Keratinocyte (primary cell): Measurements from ENCODE around the gene ERCC6L2. TPM values are rescaled to one million over a fixed set of nuclear protein-coding genes. Genes with fewer than 3 reads are reported as not detected.

Experiments
- DNase-seq: peaks from one replicate; pipeline ENCODE4 v3.0.0-alpha.2; 2011; ENCODE audit warnings: low read depth, missing footprints, low spot score
- FAIRE-seq: peaks from 2 replicates; lab custom pipeline; 2011; peaks lifted over from hg19 to GRCh38; lab: Jason Lieb, UNC
- H2AFZ ChIP-seq: 2 replicates; pipeline ENCODE4 v1.6.0; 2012; ENCODE audit warnings: low read length, control low read depth, inconsistent platforms; ENCODE audit not compliant: control insufficient read depth
- H3K27ac ChIP-seq: 2 replicates; pipeline ENCODE4 v1.5.1; 2011; ENCODE audit warnings: low read length; ENCODE audit not compliant: control insufficient read depth, insufficient read depth
- H3K27me3 ChIP-seq: 3 replicates; pipeline ENCODE4 v1.6.0; 2011; ENCODE audit warnings: low read length; ENCODE audit not compliant: control insufficient read depth, insufficient read depth; ENCODE audit errors: extremely low read depth
- H3K36me3 ChIP-seq, 2 experiments: 2 replicates in 1 of 2; 3 replicates in 1 of 2; pipeline ENCODE4 v1.5.1; 2011; ENCODE audit warnings: low read length in 2 of 2, mild to moderate bottlenecking in 1 of 2; ENCODE audit not compliant: control insufficient read depth in 2 of 2, insufficient read depth in 2 of 2; ENCODE audit errors: extremely low read depth in 1 of 2
- H3K4me1 ChIP-seq: 3 replicates; pipeline ENCODE4 v1.5.1; 2011; ENCODE audit warnings: low read length; ENCODE audit not compliant: control insufficient read depth, insufficient read depth; ENCODE audit errors: extremely low read depth
- H3K4me2 ChIP-seq: 3 replicates; pipeline ENCODE4 v1.6.0; 2011; ENCODE audit warnings: low read depth, low read length; ENCODE audit not compliant: control insufficient read depth, insufficient read depth; ENCODE audit errors: extremely low read depth
- H3K4me3 ChIP-seq, 3 experiments: fragments of 200-600 bp in 1 of 3; sonication (generic) in 1 of 3; 2 replicates in 2 of 3; 3 replicates in 1 of 3; pipeline ENCODE4 v1.5.1; 2011 to 2016; ENCODE audit warnings: low read length in 3 of 3, mild to moderate bottlenecking in 3 of 3, control low read depth in 2 of 3, inconsistent platforms in 1 of 3, low read depth in 1 of 3, mixed read lengths in 1 of 3, mixed run types in 1 of 3, moderate library complexity in 1 of 3; ENCODE audit not compliant: control insufficient read depth in 2 of 3, insufficient read depth in 2 of 3; ENCODE audit errors: extremely low read depth in 1 of 3
- H3K79me2 ChIP-seq: 2 replicates; pipeline ENCODE4 v1.6.0; 2012; ENCODE audit warnings: low read length; ENCODE audit not compliant: control insufficient read depth, insufficient read depth
- H3K9ac ChIP-seq: 3 replicates; pipeline ENCODE4 v1.6.0; 2011; ENCODE audit warnings: low read length; ENCODE audit not compliant: control insufficient read depth, insufficient read depth; ENCODE audit errors: extremely low read depth
- H3K9me1 ChIP-seq: 3 replicates; pipeline ENCODE4 v1.6.0; 2011; ENCODE audit warnings: low read length; ENCODE audit not compliant: control insufficient read depth, insufficient read depth; ENCODE audit errors: extremely low read depth
- H3K9me3 ChIP-seq: 2 replicates; pipeline ENCODE4 v1.5.1; 2012; ENCODE audit warnings: low read depth, low read length; ENCODE audit not compliant: control insufficient read depth
- H4K20me1 ChIP-seq: 3 replicates; pipeline ENCODE4 v1.6.0; 2011; ENCODE audit warnings: low read length; ENCODE audit not compliant: control insufficient read depth, insufficient read depth; ENCODE audit errors: extremely low read depth
- EZH2 ChIP-seq: IDR thresholded peaks from one replicate; pipeline ENCODE4 v1.6.1; 2012; ENCODE audit warnings: inconsistent platforms, mild to moderate bottlenecking, low read length, moderate library complexity
- dilution Hi-C: fragments of 300-500 bp; cut with MboI; formaldehyde crosslinking; loops from one replicate; pipeline ENCODE4 v1.7.0; 2020; ENCODE audit warnings: low sequenced_read_pairs; ENCODE audit not compliant: extremely low pct_ligation_motif_present
- polyA plus RNA-seq, 5 experiments: library from polyadenylated mRNA; depleted of rRNA in 3 of 5; stranded (reverse) in 3 of 5; stranded (forward) in 1 of 5; unstranded in 1 of 5; fragments of >200 nt; gene quantifications; 1 replicate in 1 of 5; 2 replicates in 3 of 5; 3 replicates in 1 of 5; pipeline versions ENCODE4 v1.2.1 to v1.2.3, GENCODE V29; 2011 to 2012; ENCODE audit warnings: missing spikeins in 2 of 5, low read depth in 1 of 5, low replicate concordance in 1 of 5
- TF ChIP-seq, protein P1 (sequence below), 3 experiments: IDR thresholded peaks in 1 of 3; conservative IDR thresholded peaks in 1 of 3; optimal IDR thresholded peaks in 1 of 3; 2 replicates in 2 of 3; 3 replicates in 1 of 3; pipeline versions ENCODE3 to v1.5.1; 2011; ENCODE audit warnings: low read length in 3 of 3, mild to moderate bottlenecking in 3 of 3, moderate library complexity in 2 of 3, control low read depth in 1 of 3, inconsistent platforms in 1 of 3; ENCODE audit not compliant: insufficient read depth in 2 of 3; ENCODE audit errors: extremely low read depth in 1 of 3

Gene ERCC6L2
- polyA plus RNA-seq, 1 donor (not counting 4 experiments of a cell fraction or from before 2014, with no cell fraction given), result 15.4 TPM

DNA sequence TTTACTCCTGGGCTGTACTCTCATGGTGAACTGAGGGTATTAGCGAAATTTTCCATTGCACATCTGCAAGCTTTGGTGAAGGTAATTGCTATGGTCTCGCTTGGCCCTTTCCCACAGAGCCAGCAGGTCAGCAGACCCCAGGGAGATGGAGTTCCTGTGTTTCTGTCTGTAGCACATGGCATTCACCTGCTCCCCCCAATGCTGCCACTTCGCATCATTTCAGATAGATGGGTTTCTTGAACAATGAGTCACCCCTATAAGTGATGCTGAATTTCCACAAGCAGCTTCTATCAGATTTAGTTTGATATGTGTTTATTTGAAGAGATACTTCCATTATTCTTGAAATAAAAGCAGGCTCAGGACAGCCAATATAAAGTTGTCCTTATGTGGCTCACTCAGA is 117.8 kb downstream of the ERCC6L2 start:
- Histone ChIP-seq H3K9ac (no peak overlapping the region), H3K36me3 (no peaks in the 10 kb centered on the region), H3K27ac (no peak overlapping the region), H3K9me1 (no peaks in the 10 kb centered on the region), H4K20me1 (no peaks in the 10 kb centered on the region), H3K4me2 (no peak overlapping the region), H3K4me3 (no peak overlapping the region), H3K79me2 (no peaks in the 10 kb centered on the region), H2AFZ (no peak overlapping the region), H3K4me1 (no peaks in the 10 kb centered on the region), H3K9me3 (no peaks in the 10 kb centered on the region), H3K27me3 (no peaks in the 10 kb centered on the region)
- dilution Hi-C loops, result no loop called here
- FAIRE-seq (no peak), DNase-seq (no peak)
- TF ChIP-seq, protein P1, sequence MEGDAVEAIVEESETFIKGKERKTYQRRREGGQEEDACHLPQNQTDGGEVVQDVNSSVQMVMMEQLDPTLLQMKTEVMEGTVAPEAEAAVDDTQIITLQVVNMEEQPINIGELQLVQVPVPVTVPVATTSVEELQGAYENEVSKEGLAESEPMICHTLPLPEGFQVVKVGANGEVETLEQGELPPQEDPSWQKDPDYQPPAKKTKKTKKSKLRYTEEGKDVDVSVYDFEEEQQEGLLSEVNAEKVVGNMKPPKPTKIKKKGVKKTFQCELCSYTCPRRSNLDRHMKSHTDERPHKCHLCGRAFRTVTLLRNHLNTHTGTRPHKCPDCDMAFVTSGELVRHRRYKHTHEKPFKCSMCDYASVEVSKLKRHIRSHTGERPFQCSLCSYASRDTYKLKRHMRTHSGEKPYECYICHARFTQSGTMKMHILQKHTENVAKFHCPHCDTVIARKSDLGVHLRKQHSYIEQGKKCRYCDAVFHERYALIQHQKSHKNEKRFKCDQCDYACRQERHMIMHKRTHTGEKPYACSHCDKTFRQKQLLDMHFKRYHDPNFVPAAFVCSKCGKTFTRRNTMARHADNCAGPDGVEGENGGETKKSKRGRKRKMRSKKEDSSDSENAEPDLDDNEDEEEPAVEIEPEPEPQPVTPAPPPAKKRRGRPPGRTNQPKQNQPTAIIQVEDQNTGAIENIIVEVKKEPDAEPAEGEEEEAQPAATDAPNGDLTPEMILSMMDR (optimal IDR thresholded peaks at IDR 0.05 in 1 of 3, IDR thresholded peaks at IDR 0.05 in 1 of 3, conservative IDR thresholded peaks at IDR 0.05 in 1 of 3; ENCODE audit: extremely low read depth in 1 of 3, insufficient read depth in 2 of 3, low read length in 3 of 3), result no peak
- no peak for TF ChIP-seq EZH2

DNA sequence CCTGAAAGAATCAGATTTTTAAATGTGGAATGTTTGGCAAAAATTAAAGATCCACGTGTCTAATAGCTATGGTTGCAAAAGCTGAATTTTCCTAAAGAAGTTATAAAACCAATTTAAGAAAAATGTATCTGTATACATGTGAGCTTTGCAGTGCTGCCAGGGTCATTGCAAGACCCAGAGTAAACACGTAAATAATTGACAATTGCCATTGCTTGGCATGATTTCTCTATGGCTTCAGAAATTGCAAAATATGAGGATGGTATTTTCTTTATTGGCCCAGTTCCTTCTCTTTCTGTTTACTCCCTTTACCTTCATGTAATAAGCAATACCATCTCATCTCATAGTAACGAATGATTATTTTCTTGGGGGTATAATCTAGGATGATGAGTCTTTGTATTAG is 123.9 kb downstream of the ERCC6L2 start:
- Histone ChIP-seq H2AFZ (no peak overlapping the region), H3K36me3 (peaks cover 0 to 1% of the 10 kb centered on the region in 2 experiments), H3K4me2 (no peak overlapping the region), H3K4me3 (no peak overlapping the region), H4K20me1 (no peaks in the 10 kb centered on the region), H3K9me1 (no peaks in the 10 kb centered on the region), H3K27me3 (no peaks in the 10 kb centered on the region), H3K79me2 (no peaks in the 10 kb centered on the region), H3K9me3 (no peaks in the 10 kb centered on the region), H3K27ac (no peak overlapping the region), H3K4me1 (no peaks in the 10 kb centered on the region), H3K9ac (no peak overlapping the region)
- FAIRE-seq (no peak), DNase-seq (no peak)
- dilution Hi-C loops, result no loop called here
- TF ChIP-seq, protein P1 (optimal IDR thresholded peaks at IDR 0.05 in 1 of 3, IDR thresholded peaks at IDR 0.05 in 1 of 3, conservative IDR thresholded peaks at IDR 0.05 in 1 of 3; ENCODE audit: extremely low read depth in 1 of 3, insufficient read depth in 2 of 3, low read length in 3 of 3), result no peak
- TF ChIP-seq EZH2, result no peak
